Stimulated activated CD8-positive, alpha-beta memory T cell treated with anti-CD3 and anti-CD28 coated beads, Interleukin-12 subunit alpha, Interleukin-12 subunit beta, amount 100 ng/mL, for 24 hours (primary cell): Measurements from ENCODE around the gene PBX1.
"Not testable (repeated sequence)": the region's sequence is repeated elsewhere in the genome, so short reads cannot be mapped to it uniquely, and the experiment has no call there.

Experiments used
- DNase-seq: peaks from one replicate; pipeline ENCODE4 v3.0.0-alpha.2; 2020; ENCODE audit errors: extremely low read depth

The PBX1 gene

GRCh38 chr1:164640686-164641352 is 81.8 kb downstream of the PBX1 start:
- no peak for DNase-seq

GRCh38 chr1:164641353-164641730 is 82.4 kb downstream of the PBX1 start:
- no peak for DNase-seq

- DNase-seq = no peak
These were observed 84.0 kb downstream of the PBX1 start for GRCh38 chr1:164643018-164643417.

GRCh38 chr1:164644268-164644667 is 85.3 kb downstream of the PBX1 start:
- DNase-seq = no peak

DNA sequence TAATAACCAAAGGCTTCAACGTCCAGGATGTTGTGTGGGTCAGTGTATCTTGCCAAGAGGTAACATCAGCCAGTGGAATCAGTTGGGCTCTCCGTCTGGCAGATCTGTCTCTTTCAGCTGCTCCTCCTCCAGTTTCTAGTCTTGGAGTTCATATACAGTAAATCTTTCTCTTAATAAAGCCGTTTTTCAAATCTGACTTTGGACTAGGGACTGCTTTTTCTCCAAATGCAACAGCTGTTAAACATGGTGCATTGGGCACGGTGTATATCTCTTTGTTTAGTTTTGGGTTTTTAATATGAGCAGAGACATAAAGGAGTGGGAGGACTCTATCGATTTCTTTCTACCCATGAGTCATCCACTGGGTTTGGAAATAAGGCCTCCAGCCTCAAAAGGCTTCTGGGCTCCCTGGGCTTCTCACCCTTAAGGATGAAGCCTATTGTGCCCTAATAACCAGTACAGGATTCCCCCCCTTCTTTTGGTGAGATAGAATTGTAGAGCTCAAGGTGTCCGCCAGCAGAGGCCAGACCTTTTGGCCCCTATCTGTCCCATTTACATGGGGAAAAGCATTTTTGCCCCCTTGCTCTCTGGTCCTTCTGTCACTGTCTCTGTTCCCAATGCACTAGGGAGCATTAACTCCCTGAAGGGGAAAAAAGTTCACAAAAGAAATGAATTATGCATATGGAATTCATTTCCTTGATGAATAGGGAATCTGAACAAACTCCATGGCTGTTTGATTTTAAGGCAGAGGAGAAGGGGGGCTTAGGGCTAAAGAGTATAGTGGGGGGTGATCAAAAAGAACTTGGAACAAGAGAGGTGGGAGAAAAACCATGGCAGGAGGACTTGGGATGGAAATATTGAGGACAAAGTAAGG is 86.0 kb downstream of the PBX1 start:
- no peak for DNase-seq

DNA sequence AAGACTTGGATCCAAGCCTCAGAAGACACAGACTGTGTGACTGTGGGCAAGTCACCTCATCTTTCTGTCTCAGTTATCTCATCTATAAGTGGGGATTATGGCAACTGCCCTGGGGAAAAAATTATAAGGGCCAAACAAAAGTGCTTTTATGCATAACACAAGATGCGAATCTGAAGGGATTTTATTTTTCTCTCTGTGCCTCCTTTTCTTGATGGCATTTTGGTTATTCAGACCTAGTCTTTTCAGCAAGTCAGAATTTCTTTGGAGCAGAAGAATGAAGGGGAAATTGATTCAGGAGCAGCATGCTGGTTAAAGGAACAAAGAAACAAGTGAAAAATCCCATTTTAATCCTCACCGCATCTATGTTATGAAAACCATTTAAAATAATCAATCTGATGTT is 86.9 kb downstream of the PBX1 start:
- no peak for DNase-seq

DNA sequence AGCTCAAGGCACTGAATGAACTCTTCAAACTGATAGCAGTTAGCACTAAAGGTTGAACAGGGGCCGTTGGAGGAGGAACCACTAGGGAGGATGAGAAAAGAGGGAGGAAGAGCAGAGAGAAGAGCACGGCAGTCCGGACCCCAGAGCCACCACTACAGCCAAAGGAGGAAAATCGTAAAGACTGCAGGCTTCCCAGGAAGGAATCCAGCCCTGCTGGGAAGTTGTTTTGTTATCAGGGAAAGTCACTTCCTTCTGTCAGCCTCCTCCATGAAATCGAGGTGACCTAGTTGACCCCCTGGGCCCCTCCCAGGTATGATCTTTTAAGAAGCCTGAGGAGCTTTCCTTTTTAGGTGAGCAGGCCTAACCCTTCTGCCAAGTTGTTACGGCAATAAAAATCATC is 88.2 kb downstream of the PBX1 start:
- DNase-seq = no peak

DNA sequence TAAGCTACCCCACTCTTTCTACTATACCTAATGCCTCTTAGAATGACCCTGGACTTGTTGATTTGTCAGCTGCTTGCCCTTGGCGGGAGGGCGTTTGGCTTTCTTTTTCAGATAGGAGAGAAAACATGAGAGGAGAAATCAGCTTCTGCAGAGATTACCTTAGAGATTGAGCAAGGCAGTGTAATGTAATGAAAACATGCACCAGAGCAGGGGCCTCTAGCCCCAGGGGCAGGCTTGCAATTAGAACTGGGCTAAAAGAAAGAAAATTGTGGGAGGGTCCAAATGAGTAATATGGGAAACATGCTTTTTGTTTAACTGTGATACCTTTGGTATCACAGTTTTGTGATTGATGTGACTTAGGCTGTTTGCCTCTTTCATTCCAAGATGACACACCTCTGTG is 89.7 kb downstream of the PBX1 start:
- DNase-seq = no peak

DNA sequence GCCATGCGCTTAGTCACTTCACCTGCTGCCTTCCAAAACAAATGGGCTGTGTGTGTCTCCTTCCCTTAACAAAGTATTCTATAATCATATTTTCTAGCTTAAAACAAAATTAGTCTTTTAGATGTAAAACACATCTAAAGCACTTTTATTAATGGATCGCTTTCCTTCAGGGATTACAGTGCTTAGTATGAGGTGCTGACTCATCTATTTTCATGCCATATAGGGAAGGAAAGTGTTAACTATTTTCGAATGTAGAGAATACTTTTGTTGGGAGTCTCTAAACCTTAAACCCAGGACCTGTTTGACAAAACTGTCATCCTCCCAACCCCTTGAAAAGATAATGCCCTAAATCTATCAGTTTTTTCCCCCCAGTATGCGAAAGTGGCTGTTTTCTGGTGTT is 90.2 kb downstream of the PBX1 start:
- no peak for DNase-seq

GRCh38 chr1:164650531-164650930 is 91.5 kb downstream of the PBX1 start:
- no peak for DNase-seq

GRCh38 chr1:164651351-164651951 is 92.5 kb downstream of the PBX1 start:
- DNase-seq = no peak

DNA sequence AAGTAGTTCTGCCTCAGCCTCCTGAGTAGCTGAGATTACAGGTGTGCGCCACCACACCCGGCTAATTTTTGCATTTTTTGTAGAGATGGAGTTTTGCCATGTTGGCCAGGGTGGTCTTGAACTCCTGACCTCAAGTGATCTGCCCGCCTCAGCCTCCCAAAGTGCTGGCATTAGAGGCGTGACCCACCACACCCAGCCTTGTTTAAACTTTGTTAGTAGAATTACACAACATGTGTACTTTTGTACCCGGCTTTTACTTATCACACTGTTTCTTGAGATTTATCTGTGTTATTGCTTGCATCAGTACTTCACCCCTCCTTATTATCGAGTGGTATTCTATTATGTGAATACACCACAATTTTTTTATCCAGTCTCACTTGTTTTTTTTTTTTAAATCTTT is 94.0 kb downstream of the PBX1 start:
- DNase-seq = not testable (repeated sequence)

DNA sequence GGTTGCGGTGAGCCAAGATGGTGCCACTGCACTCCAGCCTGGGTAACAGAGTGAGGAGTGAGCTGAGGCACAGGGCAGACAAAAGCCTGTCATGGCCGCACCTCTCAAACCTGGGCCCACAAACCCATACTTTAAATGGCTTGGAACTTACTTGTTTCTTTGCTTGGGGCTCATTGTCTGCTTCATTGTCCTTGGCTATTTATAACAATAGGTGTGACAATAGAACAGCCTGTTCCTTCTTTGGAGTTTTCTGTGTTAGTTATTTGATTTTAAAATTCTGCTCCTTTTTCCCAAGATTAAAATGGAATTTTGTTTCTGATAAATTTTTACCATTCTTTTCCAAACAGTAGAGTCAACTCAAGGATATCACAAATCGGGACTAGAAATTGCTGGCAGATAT is 94.7 kb downstream of the PBX1 start:
- no peak for DNase-seq

GRCh38 chr1:164654200-164654599 is 95.2 kb downstream of the PBX1 start:
- DNase-seq = no peak

GRCh38 chr1:164658864-164659263 is 99.9 kb downstream of the PBX1 start:
- no peak for DNase-seq

GRCh38 chr1:164659621-164660411 is 100.8 kb downstream of the PBX1 start:
- DNase-seq = no peak

- DNase-seq = no peak
These were observed 101.4 kb downstream of the PBX1 start for GRCh38 chr1:164660412-164660772.

DNA sequence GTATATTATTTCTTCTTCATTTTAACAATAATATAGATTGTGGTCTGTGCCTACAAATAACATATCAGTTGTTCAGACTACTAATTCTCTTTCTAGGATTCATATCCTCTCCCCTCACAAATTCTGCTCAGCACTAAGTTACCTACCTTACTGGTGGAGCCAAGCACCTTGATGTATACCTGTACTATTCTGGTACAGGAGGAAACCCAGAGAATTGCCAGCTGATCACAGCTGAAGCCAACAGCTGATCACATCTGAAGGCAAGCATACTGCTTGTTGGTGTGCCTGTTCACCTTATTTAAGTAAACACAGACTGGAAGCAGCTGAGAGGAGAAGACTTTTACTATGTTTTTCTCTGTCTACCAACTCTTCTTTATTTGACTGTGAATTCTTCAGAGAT is 101.8 kb downstream of the PBX1 start:
- DNase-seq = no peak

DNA sequence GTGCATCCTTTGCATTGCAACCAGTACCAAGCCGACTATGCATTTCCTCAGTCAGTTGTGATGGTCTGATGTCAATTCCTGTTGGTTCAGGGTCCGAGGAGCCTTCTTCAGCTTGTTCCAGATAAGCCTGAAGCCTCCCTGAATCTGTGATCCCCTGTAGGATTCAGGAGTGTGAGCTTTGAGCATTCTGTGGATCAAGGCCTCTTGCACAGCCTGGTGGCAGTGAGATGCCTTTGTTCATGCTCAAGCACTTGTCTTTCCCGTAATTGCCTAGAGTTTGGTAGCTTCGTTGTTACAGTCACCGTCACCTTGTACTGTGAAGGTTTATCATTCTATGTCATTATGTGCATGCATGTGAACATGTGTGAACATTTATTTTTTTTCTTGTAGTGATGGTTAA is 103.5 kb downstream of the PBX1 start:
- DNase-seq = no peak

DNA sequence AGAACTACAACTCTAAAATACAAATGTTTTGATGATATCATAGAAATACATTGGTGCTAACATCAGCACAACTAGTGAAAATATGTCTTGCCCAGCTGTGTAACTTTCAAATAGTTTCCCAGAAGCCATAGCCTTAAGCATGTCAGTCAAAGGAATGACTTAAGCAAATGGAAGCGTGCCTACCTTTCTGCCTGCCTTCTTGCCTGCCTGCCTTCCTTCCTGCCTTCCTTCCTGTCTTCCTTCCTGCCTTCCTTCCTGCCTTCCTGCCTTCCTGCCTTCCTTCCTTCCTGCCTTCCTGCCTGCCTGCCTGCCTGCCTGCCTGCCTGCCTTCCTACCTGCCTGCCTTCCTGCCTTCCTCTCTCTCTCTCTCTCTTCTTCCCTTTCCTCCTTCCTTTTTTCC is 104.0 kb downstream of the PBX1 start:
- no peak for DNase-seq

GRCh38 chr1:164664127-164664526 is 105.1 kb downstream of the PBX1 start:
- no peak for DNase-seq

- no peak for DNase-seq
These were observed 108.0 kb downstream of the PBX1 start for GRCh38 chr1:164667001-164667400.
